Jurkat, Clone E6-1 (cell line): Measurements from ENCODE around the gene SERTAD2.

Experiments
- DNase-seq: peaks from one replicate; pipeline ENCODE4 v3.0.0-alpha.2; 2011; ENCODE audit warnings: low read depth, low spot score
- H3K4me3 ChIP-seq: 2 replicates; pipeline ENCODE4 v1.5.1; 2011; ENCODE audit warnings: mild to moderate bottlenecking, low read length, control low read depth, moderate library complexity

The SERTAD2 gene

DNA sequence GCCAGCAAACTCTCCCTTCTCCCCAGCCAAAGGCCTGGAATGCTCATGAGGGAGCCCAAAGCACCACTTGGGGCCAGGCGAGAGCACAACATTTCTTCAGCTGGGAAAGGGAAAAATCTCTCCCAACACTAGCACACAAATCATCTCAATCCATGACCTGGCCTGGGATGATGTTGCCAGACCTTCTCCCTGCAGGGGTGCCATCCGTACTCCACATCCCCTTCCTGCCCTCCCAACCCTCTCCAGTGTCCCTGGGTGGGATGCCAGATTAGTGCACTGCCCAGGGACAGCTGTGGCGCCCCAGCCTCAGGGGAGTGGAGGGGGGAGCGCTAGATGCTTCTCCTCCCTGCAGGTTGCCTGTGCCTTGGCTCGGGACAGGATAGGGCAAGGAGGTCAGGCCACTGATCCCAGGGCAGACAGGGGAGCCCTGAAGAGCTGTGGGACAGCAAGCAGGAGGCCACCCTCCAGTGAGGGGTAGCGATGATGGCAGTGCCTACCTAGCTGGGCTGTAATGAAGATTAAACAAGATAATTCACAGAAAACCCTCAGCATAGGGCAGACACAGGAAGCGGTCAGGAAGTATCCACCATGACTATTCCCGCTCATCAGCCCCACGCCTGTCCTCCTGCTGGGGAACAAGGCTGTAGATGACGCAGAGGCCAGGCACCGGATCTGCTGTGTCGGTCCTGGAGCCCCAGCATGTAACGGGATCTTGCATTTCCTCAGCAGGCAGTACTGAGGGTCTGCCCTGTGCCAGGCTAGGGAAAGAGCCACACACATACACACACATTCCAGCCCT is 31.1 kb downstream of the SERTAD2 start:
- no peak for DNase-seq
- no peak overlapping the region for H3K4me3 ChIP-seq

DNA sequence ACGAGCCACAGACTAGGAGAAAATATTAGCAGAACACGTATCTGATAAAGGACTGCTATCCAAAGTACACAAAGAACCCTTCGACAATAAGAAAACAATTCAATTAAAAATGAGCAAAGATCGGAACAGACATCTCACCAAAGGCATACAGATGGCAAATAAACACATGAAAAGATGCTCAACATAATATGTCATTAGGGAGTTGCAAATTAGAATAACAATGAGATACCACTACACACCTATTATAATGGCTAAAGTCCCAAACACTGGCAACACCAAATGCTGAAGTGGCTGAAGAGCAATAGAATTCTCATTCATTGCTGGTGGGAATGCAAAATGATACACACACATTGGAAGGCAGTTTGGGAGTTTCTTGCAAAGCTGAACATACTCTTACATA is 33.1 kb downstream of the SERTAD2 start:
- no peak for DNase-seq
- no peak overlapping the region for H3K4me3 ChIP-seq

DNA sequence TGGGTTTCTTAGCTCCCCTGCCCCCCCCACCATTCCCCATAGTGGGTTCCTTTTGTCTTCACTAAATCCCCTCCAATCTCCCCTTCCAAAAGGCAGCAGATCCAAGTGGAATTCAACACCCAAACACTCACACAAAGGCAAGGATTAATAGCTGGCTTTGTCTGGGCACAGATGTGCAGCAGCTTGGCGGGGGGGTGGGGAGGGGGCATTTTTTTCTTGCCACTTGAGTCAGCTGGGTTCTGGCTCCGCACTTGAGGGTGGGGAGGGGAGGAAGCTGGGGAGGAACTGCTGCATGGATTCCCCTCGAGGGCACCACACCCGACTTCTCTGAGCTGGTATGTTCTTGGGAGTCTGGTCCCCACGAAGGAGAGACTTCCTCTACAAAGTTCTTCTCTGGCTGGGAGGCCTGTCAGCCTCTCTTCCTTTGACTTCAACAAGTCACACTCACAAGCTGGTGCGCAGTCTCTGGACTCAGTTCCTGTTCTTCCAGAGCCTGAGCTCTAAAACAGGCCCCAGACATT is 36.0 kb downstream of the SERTAD2 start:
- H3K4me3 ChIP-seq = no peak overlapping the region
- no peak for DNase-seq

DNA sequence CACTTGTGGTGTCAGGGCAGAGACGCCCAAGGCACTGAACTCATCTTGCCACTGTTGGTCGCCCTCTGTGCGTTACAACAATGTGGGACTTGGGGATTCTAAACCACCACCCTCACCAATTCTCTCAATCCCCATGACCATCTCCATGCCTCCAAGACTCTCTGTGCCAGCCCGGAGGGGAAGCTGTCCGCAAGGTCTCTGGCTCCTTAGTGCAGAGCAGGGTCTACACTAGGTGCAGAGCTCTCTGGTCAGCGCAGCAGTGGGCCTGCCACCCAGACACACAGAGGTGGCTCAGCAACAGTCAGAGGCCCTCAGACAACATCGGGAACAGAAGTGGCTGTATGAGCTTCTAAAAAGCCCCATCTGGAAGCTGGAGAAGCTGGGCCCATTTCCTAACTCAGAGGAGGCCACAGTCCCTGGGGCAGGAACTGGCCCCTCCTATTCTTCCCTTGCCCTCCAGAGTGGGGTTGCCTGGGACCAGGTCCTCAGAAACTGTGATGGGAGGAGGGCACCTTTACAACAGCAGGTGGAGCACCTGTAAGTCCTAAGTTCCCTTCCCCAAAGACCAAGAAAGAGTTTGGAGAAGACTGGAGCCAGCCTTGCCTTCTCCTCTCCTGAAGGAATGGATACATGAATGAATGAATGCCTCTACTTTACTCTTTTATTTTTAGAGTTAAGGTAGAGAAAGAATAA is 37.7 kb downstream of the SERTAD2 start:
- no peak for DNase-seq
- no peak overlapping the region for H3K4me3 ChIP-seq

DNA sequence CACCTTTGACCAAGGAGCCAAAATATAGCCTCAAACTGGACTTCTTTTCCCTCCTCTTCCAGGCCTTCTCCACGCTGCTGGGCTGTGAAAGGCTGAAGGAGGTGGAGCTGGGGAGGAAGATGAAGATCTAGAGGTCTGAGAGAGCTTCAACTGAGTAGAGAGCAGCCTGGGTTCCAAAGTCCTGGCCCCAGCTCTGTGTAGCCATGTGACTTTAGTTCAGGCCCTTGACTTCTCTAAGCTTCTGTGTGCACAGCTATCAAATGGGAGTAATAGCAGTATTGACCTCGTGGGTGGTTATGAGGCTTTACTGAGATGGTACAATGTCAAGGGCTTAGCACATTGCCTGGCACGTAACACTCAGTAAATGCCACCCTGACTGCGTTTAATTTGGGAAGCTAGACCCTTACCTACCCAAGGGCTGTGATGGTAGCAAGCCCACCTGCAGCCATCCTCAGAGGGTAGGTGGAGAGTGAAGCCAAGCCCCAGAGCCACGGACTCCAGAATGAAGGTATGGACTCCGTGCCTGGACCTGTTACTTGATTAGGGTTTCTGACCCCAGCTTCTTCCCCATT is 38.4 kb downstream of the SERTAD2 start:
- no peak overlapping the region for H3K4me3 ChIP-seq
- DNase-seq = no peak

DNA sequence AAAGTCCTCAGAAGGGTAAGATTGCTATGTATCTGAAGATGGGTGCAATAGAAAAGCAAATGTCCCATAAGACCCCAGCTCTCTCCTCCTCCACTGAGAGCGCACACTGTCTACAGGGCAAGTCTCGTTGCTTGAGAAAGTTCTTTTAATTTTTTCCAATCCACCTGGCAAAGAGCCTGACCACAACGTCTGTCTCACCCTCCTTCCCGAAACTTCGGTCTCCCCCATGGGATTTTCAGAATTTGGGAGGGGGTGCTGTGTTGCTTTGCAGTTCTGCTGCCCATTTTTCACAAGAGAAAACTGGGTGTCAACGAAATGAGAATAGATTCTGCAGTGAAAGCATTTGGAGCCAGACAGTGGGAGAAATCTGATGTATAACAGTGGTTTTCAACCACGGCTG is 40.4 kb downstream of the SERTAD2 start:
- H3K4me3 ChIP-seq = no peak overlapping the region
- no peak for DNase-seq

DNA sequence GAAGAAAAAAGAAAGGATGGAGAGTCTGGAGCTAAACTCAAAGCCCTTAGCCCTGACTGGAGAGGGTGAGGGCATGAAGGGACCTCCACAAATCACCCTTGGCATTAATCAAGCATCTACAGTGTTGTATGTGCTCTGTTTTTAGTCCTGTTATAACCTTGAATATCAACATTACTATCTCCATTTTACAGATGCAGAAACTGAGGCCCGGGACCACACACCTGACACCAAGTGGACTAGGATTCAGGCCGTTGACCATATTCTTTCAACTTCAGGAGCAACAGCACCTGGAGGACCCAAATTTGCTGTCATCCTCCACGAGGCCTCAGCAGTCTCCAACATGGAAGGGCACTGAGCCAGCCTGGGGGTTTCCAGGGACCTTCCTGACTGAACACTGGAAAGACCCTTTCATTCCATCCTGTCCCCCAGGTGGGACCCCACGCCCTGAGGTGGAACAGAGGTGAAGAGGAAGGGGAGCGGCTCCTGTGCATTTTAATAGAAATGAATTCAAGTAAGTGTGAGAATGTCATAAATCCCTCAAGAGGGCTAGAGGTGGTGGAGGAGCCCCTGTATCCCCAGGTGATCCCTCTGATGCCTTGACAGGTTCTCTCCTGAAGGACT is 41.0 kb downstream of the SERTAD2 start:
- no peak overlapping the region for H3K4me3 ChIP-seq
- no peak for DNase-seq

DNA sequence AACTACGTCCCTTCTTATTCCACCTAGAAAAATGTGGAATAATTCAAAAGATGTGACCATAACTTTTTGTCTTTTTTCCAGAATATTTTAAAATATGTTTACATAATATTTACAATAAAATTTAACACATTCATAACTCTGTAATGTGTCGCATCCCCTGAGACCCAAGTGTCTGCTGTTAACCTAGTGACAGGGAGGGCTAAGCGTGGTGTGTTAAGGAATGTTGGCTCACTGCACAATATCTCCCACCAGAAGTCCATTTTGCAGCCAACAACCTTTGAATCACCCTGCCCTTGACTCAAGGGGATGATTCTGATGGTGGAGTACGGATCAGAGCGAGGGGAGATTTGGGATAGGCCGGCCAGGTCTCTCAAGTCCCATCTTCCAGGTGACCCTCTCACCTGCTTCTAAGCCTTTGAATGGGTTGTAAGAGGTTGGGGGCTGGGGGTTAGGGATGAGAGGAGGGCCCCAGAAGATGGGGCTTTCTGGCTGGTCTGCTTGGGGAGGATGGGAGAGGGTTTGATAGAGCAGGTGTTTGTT is 43.3 kb downstream of the SERTAD2 start:
- no peak overlapping the region for H3K4me3 ChIP-seq
- DNase-seq = no peak

DNA sequence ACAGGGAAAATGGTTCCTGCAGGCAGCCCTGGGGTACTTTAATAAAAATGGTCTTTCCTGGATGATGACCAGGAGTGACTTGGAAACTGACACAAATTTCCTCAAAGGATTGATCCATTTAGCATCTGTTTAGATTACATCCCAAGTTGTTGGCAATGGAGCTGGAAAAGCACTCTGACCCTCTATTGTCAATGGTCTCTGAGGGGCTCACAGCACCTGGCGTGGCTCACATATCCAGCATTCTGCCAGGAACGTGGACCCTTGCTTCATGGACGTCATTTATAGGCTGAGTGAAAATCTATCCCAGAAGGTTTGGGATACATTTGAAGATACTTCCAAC is 43.8 kb downstream of the SERTAD2 start:
- no peak overlapping the region for H3K4me3 ChIP-seq
- DNase-seq = no peak

DNA sequence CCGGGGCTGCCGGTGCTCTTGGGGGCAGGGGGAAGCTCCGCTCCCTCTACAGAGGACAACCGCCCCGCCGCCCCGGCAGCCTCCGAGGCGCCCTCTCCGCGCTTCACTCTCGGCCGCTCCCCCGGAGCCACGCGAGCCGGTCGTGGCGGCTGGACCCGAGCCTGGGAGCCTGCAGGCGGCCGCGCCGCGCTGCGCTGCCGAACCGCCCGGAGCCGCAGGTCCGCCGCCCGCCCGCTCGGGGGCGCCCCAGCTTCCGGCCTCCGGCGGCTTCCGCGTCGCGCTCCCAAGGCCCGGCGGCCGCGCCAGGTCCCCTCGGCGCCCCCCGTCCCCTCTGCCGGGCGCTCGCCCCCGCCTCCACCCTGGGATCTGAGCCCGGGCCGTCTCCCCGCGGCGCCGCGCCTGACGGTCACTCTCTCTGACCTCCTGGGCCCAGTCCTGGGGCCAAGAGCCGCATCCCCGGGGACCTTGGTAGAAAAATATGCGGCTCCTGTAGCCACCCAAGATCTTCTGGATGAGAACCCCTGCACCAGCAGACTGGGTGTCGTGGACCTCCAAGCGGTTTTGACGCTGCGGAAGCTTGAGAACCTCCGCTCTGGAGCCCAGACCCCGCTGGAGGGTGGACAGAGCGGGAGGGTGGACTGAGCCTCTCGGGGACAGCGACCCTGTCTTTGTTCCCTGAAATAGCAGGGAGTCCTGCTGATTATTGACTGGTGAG is 44.3 kb downstream of the SERTAD2 start:
- H3K4me3 ChIP-seq = peak overlapping the region; percentile 50
- DNase-seq = peak; percentile 25

DNA sequence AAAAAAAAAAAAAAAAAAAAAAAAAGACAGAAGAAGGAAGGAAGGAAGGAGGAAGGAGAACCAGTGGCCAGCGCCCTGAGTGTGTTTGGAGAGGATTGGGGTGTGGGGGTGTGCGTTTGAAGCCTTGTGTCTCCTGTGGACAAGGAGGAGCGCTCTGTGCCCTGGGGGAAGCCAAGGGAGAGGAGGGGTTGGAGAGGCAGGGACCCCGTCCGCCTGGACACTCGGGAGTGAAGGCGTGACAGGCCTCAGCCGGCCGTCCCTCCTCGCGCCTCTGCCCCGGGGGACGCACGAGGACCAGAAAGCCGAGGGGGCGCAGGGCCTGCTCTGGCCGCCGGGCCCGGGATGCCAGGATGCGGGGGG is 44.9 kb downstream of the SERTAD2 start:
- H3K4me3 ChIP-seq = peak overlapping the region; percentile 50
- no peak for DNase-seq

DNA sequence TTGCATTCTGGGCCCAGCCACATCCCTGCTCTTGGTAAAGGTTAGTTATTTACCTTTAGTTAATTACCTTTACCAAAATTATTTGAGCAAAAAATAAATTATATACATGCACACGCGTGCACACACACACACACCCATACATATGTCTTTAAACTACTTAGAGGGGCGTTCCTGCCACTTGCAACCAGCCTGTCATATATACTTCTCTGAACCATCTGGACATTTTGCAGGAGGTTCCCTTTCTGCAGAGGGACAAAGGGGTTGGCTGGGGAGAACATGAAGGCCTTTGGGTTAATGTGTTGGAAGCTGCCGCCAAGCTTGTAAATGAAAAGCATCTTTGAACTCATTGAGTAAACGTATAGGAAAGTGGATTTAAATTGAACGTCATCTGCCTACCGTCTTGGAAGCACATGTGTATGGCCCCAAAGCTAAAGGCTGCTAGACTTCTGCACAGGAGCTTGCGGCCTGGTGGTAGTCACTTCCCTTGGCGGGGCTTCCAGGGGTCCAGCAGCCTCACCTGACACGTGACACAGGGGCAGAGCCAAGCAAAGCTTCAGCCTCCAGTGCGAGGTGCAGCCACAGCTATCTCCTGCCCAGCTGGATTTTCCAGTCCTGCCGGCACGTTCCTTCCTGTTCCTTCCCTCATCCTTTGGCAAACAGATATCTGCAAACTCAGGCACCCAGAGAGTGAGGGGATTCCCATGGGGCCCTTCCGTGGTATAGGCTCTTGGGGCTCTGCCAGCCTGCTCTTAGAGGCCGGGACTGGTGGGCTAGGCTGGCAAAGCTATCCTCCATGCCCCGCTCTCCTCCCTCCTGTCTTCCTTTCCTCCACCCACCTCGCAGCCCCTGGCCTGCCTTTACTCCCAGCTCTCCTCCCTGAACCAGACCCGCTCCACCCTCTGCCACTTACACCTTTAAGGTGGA is 46.1 kb downstream of the SERTAD2 start:
- no peak overlapping the region for H3K4me3 ChIP-seq
- no peak for DNase-seq

DNA sequence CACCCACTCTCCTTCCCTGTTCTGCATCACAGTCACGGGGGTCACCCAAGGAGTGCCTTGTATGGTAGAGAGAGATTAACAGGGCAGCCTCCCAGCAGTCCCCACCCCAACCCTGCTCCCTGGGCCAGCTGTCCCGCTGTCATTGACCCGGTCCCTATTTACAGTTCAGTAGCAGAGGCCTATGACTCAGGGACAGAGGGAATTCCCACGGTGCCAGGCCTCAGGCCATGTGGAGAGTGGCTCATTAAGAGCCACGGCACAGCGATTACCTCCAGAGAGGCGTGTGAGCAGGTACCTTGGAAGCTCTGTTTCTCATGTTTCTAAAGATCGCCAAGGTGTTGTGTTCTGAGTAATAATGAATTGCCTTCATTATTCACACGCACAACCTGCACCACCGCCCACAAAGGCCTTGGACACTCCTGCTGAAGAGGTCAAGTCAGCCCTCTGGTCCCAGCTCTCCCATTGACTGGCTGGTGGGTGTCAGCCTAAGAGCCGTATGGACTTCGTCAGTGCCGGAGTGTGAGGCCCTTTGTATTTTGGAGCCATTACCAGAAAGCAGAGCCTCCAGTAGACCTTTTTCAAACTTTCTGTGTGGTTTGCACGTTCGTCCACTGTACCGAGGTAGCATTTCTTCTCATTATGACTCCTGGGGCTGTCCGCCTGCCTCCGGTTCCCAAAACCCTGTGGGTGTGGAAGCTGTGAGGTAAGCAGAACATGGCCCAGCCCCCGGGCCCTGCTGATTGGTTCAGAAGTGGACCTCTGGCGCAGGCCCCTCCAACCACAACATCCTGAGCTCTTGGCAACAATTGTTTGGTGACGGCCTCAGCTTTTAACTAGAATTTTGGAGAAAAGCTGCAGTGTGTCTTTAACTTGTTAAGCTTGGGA is 47.0 kb downstream of the SERTAD2 start:
- H3K4me3 ChIP-seq = no peak overlapping the region
- peak; percentile 37 for DNase-seq

DNA sequence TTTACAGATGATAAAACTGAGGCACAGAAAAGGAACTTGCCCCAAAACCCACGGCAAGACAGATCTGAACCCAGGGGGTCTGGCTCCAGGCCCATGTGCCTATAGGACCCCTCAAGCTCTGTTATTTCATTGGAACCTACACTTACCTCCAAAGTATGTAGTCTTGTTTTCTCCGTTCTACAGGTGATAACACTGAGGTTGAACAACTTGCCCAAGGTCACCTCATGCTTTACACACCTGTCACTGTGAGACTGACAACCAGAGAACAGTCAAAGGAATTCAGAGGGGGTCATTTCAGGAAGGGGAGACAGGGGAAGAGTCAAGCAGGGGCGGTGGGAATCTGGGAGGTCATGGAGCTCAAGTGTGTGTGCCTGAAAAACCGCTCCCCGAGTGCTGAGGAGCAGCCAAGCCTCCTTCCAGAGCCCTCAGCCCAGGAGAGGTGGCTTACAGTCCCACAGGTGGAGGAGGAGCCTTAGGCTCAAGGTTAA is 47.7 kb downstream of the SERTAD2 start:
- no peak for DNase-seq
- H3K4me3 ChIP-seq = no peak overlapping the region

DNA sequence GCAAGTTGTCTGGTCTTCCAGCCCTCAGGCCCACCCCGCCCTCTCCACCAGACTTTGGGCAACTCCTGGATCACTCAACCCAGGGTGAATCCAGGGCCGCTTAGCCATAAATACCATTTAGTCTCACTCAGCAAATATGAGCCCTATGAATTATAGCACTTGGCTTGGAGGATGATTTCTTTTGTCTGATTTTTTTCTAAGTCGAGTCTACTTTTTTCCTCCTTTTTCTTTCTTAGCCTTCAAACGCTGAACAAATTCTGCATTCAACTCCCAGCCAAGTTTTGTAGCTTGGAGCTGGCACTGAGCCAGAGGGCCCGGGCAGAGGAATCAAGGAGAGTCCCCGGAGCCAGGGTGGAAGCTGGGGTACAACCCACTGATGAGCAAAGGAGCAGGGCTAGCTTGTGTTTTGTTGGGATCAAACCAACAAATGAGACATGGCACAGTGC is 48.7 kb downstream of the SERTAD2 start:
- H3K4me3 ChIP-seq = no peak overlapping the region
- no peak for DNase-seq

DNA sequence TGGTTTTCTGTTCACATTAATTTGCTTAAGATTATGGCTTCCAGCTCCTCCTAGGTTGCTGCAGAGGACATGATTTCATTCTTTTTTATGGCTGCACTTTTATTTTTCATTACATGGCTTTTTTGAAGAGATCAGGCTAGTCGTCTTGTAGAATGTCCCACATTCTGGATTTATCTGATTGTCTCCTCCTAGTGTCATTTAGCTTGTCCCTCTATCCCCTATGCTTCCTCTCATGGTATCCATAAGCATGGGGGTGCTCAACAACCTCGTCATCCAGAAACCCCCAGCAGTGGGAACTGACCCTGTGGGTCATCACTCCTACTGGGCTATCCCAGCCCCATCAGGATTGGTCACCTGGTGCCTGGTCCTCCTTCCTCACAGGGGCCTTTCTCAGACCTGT is 49.6 kb downstream of the SERTAD2 start:
- no peak overlapping the region for H3K4me3 ChIP-seq
- no peak for DNase-seq

DNA sequence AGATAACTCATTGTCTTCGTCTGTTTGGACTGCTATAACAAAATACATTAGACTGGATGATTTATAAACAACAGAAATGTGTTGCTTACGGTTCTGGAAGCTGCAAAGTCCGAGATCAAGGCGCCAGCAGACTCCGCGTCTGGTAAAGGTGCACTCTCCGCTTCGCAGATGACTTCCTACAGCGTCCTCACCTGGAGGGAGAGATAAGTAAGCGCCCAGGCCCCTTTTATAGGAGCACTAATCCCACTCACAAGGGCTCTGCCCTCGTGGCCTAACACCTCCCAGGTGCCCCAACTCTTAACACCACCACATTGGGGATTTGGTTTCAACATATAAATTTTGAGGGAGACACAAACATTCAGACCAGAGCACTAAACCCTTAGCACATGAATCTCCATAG is 51.3 kb downstream of the SERTAD2 start:
- no peak overlapping the region for H3K4me3 ChIP-seq
- no peak for DNase-seq
